Vagina (tissue), 2 donors: ENCODE data around the gene FAM53B.

Source experiments
- POLR2AphosphoS5 ChIP-seq, 2 donors: sonication (generic); formaldehyde crosslinking; IDR thresholded peaks; one replicate each; pipeline ENCODE4 v1.9.0; 2017; ENCODE audit warnings: antibody characterized with exemption in 2 of 2, mild to moderate bottlenecking in 2 of 2, low read depth in 1 of 2; ENCODE audit not compliant: insufficient read depth in 1 of 2
- TF ChIP-seq, protein P1 (sequence below), 3 experiments: fragments of 450-650 bp in 2 of 3; fragments of 200-600 bp in 1 of 3; sonication (generic) in 1 of 3; IDR thresholded peaks; one replicate each; pipeline ENCODE4 v1.5.1; 2017 to 2019; ENCODE audit warnings: antibody characterized with exemption in 3 of 3, mild to moderate bottlenecking in 2 of 3, moderate library complexity in 2 of 3

DNA sequence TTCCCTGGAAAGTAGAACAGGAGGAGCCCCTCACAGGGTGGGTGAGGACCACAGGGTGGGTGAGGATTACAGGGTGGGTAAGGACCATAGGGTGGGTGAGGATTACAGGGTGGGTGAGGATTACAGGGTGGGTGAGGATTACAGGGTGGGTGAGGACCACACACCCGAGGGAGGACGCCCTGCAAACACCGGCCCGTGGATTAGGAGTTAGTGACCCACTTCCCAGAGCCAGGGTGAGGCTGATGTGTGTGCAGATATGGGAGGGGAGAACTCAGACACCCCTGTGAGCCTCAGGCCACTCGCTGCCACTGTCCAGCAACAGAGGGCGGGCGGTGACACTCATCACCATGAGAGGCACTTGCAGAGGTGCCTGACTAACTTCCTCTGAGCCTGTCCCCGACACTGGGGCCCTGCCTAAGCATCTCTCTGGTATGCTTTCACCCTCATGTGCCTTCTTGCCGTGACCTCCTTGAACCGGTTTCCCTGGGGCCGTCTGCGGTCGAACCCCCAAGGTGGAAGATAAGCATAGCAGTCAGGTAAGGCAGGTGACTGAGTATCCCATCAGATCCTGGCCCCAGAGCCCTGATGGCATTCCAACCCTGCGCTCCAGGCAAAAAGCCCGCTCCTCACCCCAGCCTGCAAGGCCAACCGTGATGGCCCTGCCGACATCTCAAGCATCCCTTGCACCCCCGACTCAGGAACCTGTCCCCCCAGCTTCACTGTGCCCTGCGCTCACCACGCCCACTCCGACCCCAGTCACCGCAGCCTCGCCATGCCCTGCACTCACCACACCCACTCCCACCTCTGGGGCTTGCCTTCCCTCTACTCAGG lies 74.1 kb downstream of the FAM53B start:
- TF ChIP-seq, protein P1, sequence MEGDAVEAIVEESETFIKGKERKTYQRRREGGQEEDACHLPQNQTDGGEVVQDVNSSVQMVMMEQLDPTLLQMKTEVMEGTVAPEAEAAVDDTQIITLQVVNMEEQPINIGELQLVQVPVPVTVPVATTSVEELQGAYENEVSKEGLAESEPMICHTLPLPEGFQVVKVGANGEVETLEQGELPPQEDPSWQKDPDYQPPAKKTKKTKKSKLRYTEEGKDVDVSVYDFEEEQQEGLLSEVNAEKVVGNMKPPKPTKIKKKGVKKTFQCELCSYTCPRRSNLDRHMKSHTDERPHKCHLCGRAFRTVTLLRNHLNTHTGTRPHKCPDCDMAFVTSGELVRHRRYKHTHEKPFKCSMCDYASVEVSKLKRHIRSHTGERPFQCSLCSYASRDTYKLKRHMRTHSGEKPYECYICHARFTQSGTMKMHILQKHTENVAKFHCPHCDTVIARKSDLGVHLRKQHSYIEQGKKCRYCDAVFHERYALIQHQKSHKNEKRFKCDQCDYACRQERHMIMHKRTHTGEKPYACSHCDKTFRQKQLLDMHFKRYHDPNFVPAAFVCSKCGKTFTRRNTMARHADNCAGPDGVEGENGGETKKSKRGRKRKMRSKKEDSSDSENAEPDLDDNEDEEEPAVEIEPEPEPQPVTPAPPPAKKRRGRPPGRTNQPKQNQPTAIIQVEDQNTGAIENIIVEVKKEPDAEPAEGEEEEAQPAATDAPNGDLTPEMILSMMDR (IDR thresholded peaks at IDR 0.05) = no peak
- no peak for TF ChIP-seq POLR2AphosphoS5 (IDR thresholded peaks at IDR 0.05; ENCODE audit: insufficient read depth in 1 of 2, low read depth in 1 of 2)
